WTC11 (cell line): ENCODE measurements around the gene GNAI3.

ENCODE experiments used
- ELF4 ChIP-seq: sonication (generic); formaldehyde crosslinking; IDR thresholded peaks from 2 replicates; pipeline ENCODE4 v1.8.1; 2022; ENCODE audit warnings: low read depth, mild to moderate bottlenecking, moderate library complexity, missing genetic modification reagents
- FOXP1 ChIP-seq: sonication (generic); formaldehyde crosslinking; IDR thresholded peaks from 2 replicates; pipeline ENCODE4 v1.8.0; 2022; ENCODE audit warnings: missing genetic modification reagents, mild to moderate bottlenecking, moderate library complexity, borderline replicate concordance
- SP1 ChIP-seq: sonication (generic); formaldehyde crosslinking; conservative IDR thresholded peaks from 2 replicates; pipeline ENCODE4 v1.8.1; 2022; ENCODE audit warnings: missing genetic modification reagents
- TF ChIP-seq, protein P1 (sequence below): sonication (generic); formaldehyde crosslinking; IDR thresholded peaks from 2 replicates; pipeline ENCODE4 v1.8.0; 2023; ENCODE audit warnings: missing genetic modification reagents
- TF ChIP-seq, protein P2 (sequence below): fragments of 200-600 bp; IDR thresholded peaks from 2 replicates; pipeline ENCODE4 v1.8.0; 2022; ENCODE audit warnings: antibody characterized with exemption

DNA sequence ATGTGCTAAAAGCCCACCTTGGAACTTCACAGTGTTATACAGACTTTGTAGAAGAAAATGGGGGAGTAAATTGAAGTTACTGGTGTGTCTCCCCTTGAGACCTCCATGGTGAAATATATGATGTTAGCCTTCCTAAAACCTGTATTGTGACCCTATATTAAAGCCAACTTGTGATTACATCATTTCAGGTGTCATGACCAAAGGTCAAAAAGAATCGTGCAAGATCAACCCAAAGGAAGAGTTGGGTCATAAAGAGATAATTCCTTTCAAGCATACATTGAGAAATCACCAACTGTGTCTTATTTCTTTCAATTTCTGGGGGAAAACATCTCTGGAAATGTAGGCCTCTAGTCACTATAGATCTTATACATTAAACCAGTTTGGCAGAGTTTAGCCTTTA is 36.4 kb downstream of the GNAI3 start:
- TF ChIP-seq, protein P1, sequence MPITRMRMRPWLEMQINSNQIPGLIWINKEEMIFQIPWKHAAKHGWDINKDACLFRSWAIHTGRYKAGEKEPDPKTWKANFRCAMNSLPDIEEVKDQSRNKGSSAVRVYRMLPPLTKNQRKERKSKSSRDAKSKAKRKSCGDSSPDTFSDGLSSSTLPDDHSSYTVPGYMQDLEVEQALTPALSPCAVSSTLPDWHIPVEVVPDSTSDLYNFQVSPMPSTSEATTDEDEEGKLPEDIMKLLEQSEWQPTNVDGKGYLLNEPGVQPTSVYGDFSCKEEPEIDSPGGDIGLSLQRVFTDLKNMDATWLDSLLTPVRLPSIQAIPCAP, result no peak
- TF ChIP-seq FOXP1 (no peak), ELF4 (CRISPR knock-in tag) (no peak), SP1 (no peak)
- TF ChIP-seq, protein P2, sequence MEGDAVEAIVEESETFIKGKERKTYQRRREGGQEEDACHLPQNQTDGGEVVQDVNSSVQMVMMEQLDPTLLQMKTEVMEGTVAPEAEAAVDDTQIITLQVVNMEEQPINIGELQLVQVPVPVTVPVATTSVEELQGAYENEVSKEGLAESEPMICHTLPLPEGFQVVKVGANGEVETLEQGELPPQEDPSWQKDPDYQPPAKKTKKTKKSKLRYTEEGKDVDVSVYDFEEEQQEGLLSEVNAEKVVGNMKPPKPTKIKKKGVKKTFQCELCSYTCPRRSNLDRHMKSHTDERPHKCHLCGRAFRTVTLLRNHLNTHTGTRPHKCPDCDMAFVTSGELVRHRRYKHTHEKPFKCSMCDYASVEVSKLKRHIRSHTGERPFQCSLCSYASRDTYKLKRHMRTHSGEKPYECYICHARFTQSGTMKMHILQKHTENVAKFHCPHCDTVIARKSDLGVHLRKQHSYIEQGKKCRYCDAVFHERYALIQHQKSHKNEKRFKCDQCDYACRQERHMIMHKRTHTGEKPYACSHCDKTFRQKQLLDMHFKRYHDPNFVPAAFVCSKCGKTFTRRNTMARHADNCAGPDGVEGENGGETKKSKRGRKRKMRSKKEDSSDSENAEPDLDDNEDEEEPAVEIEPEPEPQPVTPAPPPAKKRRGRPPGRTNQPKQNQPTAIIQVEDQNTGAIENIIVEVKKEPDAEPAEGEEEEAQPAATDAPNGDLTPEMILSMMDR, result no peak
